ENCODE measurements around the gene TACR2. TPM values are rescaled to one million over a fixed set of nuclear protein-coding genes. Genes with fewer than 3 reads are reported as not detected.

The TACR2 gene
- total RNA-seq, 6 experiments from 2014 or later, result 0.16 to 0.22 (median 0.16) TPM; not detected in 3

DNA sequence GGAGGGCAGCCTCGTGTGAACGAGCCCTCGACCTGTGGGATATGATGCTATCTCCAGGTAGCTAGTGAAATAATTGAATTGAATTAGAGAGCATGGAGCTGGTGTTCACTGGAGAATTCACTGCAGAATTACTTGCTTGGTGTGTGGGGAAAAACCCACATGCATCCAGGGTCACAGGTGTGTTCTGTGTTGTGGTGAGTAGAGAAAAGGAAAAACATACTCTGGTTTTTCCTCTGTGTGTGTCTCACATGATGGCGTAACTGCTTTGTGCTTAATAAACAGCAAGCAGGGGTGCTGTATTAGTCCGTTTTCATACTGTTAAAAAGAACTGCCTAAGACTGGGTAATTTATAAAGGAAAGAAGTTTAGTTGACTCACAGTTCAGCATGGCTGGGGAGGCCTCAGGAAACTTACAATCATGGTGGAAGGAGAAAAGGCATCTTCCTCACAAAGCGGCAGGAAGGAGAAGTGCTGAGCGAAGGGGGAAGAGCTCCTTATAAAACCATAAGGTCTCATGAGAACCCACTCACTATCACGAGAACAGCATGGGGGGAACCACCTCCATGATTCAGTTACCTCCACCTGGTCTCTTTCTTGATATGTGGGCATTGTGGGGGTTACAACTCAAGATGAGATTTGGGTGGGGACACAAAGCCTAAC lies 62.6 kb downstream of the TACR2 start:
- H3K4me3 ChIP-seq, result no peak overlapping the region
- H3K27ac ChIP-seq, result no peak overlapping the region
- TF ChIP-seq CTCF (IDR thresholded peaks at IDR 0.05) (no peak), POLR2A (IDR thresholded peaks at IDR 0.05) (no peak)
- DNase-seq (no peak), ATAC-seq (no peak)
- intact Hi-C loops (cut with DNase I), result no loop called here
- H3K36me3 ChIP-seq, result no peaks in the 10 kb centered on the region
- H3K4me1 ChIP-seq, result no peaks in the 10 kb centered on the region
- WGBS (ENCODE audit: insufficient coverage, low coverage, low lambda C conversion rate, missing lambda C conversion rate), result 56% methylated on average over 8 of the region's 8 CpGs
- no peaks in the 10 kb centered on the region for H3K27me3 ChIP-seq
- no peaks in the 10 kb centered on the region for H3K9me3 ChIP-seq

Other genes with a start within 250 kb of the TACR2 start
- gene SUPV3L1, start 236.7 kb downstream of the TACR2 start, total RNA-seq, result 10 to 100 TPM; 18.4 to 28.5 (median 22.6) TPM
- 10 to 100 TPM in 3 of 6 experiments, 1 to 10 TPM in 1, under 1 TPM in 2; 0.24 to 44.5 (median 20.1) TPM for gene HKDC1, start 196.6 kb downstream of the TACR2 start, total RNA-seq
- gene HK1, start 138.4 kb downstream of the TACR2 start, total RNA-seq, result 10 to 100 TPM in 2 of 6 experiments, 1 to 10 TPM in 4; 4.2 to 28.0 (median 7.2) TPM
- 1 to 10 TPM; 2.3 to 8.3 (median 3.3) TPM for gene TSPAN15, start 34.5 kb upstream of the TACR2 start, total RNA-seq
- gene NEUROG3, start 156.5 kb upstream of the TACR2 start, total RNA-seq, result not detected
- gene FAM241B, start 213.3 kb upstream of the TACR2 start, total RNA-seq, result 1 to 10 TPM in 5 of 6 experiments, under 1 TPM in 1; 0.74 to 3.9 (median 1.5) TPM

Measured in right lobe of liver (tissue), 6 donors.